GM12872 (cell line): ENCODE results near the gene DAB1.

Source experiments
- TF ChIP-seq, protein P1 (sequence below): IDR thresholded peaks from 3 replicates; pipeline ENCODE4 v1.5.1; 2011; ENCODE audit warnings: low read depth, mild to moderate bottlenecking, low read length, moderate library complexity; ENCODE audit not compliant: insufficient read depth

The DAB1 gene

DNA sequence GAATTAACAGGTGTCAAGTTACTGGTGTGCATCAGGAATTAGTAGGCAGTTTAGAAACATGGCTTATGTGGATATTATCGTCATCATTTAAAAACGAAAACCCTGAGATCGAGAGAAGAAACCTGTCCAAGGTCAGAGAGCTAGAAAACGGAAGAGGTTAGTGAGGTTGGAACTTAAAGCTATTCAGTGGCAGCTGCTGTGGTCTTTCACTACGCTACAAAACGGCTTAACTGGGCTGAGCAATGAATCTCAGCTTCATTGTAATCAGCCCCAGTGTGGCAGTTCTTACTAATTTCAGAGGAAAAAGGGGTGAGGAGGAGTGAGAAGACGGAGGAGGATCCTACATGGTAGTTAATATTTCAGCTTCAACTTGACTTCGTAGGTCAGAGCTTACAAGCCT, 77.9 kb downstream of the DAB1 start:
- TF ChIP-seq, protein P1, sequence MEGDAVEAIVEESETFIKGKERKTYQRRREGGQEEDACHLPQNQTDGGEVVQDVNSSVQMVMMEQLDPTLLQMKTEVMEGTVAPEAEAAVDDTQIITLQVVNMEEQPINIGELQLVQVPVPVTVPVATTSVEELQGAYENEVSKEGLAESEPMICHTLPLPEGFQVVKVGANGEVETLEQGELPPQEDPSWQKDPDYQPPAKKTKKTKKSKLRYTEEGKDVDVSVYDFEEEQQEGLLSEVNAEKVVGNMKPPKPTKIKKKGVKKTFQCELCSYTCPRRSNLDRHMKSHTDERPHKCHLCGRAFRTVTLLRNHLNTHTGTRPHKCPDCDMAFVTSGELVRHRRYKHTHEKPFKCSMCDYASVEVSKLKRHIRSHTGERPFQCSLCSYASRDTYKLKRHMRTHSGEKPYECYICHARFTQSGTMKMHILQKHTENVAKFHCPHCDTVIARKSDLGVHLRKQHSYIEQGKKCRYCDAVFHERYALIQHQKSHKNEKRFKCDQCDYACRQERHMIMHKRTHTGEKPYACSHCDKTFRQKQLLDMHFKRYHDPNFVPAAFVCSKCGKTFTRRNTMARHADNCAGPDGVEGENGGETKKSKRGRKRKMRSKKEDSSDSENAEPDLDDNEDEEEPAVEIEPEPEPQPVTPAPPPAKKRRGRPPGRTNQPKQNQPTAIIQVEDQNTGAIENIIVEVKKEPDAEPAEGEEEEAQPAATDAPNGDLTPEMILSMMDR, result no peak

DNA sequence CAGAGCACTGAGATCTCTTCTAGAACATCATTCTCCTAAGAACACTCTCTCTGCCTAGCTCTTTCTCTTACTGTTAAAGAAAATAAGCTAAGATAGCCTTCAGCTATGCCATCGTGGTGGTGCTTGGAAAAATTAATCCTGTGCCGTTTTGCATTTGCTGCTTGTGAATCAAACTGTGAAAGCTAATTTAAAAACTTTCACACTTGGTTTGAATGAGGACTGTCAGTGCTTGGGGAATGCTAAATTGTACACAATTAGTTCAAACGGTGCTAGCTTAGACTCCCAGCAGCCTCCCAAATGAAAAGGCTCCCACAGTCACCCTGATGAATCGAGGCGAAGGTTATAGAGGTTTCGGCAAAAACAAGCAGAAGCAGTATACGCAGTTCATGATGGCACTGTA, 79.6 kb downstream of the DAB1 start:
- TF ChIP-seq, protein P1, result no peak

DNA sequence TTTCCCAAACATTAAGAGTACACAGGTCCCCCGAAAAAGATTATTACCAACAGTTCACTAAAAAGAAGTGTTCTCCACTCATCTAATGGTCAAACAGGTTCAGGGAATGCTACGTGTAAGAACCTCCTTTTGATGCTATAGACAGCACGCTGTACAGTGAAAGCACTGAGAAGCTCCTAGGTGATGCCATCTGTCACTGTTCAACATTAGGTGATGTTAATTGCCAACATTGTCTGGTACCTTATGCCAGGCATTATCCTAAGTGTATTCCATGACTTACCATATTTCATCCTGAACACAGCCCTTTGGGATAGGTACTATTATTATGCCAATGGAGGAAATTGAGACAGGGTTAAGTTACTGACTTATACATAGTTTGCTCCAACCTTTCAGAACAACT, 82.1 kb downstream of the DAB1 start:
- TF ChIP-seq, protein P1, result no peak

DNA sequence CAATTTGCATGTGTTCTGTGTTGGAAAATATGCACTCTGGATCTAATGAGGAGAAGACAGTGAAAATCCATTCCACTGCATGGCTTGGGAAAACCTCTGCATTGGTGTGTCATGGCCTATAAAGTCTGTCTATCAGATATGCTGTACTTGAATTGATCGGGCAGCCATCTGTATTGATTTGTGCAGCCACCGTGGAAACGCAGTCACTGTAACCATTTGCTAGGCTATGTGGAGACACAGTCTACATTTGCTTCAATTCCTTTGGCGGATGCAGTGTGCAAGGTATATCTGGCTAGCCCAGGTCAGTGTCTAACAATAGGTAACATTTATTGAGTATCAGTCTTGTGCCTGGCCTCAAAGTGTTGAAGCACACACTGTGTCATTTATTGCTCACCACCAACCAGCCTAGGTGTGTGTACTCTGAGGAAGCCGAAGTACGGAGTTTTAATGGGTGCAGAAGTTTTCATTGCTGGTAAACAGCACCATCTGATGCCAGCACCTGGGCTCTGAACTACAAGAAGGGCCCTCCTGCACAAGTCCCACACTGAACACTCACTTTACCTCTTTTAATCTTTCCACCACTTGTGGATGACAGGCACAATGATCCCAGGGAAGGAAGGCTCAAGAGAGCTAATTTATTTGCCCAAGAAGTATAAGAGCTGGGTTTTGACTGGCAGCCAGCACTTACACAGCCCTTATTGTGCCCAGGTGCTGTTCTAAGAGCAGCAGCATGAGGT, 83.4 kb downstream of the DAB1 start:
- TF ChIP-seq, protein P1, result no peak

DNA sequence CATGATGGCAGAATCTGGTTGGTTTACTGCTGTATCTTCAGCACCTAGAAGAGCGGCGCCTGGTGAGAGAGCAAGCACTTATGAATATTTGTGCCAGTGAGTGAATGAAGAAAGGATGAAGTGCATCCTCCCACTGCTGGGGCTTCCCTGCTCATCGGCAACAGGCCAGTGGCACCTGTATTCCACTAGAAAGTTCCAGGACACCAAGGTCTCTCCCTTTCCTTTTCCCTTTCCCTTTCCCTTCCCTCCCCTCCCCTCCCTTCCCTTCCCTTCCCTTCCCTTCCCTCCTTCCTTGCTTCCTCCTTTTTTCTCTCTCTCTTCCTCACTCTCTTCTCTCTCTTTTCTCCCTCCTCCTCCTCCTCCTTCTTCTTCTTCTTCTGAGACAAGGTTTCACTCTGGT, 86.2 kb downstream of the DAB1 start:
- TF ChIP-seq, protein P1, result no peak

DNA sequence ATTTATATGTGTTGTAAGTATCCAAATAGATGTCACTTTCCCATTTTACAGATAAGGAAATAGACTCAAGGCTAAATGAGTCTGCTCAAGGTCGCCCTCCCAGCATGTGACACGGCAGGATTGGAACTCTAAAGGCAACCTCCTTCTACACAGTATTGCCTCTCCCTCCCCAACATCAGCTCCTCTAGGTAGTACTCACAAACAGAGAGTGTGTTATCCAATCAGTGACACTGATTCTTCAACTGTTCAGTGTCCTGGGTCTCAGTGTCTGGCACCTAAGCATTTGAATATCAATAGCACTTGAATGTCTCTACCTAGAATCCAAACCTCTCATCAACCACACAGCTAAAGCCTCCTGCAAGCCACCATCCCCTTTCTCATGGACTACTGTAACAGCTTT, 87.1 kb downstream of the DAB1 start:
- TF ChIP-seq, protein P1, result no peak

DNA sequence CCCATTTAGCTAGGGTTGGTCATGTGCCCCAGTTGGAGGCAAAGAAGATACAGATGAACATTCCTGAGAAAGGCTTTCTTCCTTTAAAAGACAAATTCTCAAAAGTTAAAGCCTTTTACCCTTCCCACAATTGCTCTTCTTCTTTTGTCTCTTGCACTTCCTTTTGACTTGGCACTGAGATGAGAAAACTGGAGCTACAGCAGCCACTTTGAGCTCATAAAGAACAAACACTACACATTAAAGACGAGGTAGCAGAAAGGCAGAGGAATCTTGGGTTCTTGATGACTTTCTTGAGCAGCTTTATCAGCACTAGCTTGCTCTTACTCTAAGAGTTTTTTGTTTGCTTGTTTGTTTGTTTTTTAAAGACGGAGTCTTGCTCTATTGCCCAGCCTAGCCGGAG, 92.2 kb downstream of the DAB1 start:
- TF ChIP-seq, protein P1, result no peak
